Measurements from ENCODE around the gene PFDN1.
"Not testable (repeated sequence)": the region's sequence is repeated elsewhere in the genome, so short reads cannot be mapped to it uniquely, and the experiment has no call there.

GRCh38 chr5:140198915-140199314 is 104.0 kb downstream of the PFDN1 start:
- TF ChIP-seq, protein P1, sequence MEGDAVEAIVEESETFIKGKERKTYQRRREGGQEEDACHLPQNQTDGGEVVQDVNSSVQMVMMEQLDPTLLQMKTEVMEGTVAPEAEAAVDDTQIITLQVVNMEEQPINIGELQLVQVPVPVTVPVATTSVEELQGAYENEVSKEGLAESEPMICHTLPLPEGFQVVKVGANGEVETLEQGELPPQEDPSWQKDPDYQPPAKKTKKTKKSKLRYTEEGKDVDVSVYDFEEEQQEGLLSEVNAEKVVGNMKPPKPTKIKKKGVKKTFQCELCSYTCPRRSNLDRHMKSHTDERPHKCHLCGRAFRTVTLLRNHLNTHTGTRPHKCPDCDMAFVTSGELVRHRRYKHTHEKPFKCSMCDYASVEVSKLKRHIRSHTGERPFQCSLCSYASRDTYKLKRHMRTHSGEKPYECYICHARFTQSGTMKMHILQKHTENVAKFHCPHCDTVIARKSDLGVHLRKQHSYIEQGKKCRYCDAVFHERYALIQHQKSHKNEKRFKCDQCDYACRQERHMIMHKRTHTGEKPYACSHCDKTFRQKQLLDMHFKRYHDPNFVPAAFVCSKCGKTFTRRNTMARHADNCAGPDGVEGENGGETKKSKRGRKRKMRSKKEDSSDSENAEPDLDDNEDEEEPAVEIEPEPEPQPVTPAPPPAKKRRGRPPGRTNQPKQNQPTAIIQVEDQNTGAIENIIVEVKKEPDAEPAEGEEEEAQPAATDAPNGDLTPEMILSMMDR (IDR thresholded peaks at IDR 0.05) = not testable (repeated sequence)
- not testable (repeated sequence) for TF ChIP-seq POLR2A, POLR2AphosphoS5 (IDR thresholded peaks at IDR 0.05)

Measured in suprapubic skin (tissue), 4 donors.